Activated T-cell treated with anti-CD3 and anti-CD28 coated beads for 4 hours (primary cell): ENCODE results near the gene MRPL10.
A peak's percentile ranks its signal among the peaks of the same experiment; 100 is the strongest.
"Not testable (repeated sequence)": the region's sequence is repeated elsewhere in the genome, so short reads cannot be mapped to it uniquely, and the experiment has no call there.

Experiments used
- DNase-seq: peaks from one replicate; pipeline ENCODE4 v3.0.0-alpha.2; 2020

The MRPL10 gene

DNA sequence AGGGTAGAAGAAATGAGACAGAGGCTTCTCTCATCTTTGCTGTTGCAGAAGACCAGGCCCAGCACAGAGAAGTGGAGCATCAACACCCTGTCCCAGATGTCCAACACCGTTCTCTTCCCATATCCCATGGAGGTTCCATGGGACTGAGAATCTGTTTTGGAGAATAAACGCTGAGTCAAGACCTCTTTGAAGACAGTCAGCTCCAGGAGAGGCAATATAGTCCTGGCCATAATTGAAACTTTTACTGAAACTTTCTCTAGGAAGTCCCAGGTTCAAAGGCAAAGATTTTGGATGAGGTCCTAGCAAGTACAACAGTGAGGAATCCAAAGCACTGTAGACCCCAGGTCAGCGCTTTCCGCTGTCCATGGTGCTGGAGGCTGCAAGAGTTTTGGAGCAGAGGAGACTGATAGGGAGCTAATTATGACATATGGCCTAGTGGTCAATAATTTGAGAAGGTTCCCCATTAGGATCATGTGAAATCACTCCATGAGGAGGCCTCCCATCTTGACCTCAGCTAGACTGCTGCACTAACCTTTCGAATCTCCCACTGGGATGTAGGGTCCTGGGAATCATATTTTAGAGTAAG, 45.7 kb downstream of the MRPL10 start:
- no peak for DNase-seq

DNA sequence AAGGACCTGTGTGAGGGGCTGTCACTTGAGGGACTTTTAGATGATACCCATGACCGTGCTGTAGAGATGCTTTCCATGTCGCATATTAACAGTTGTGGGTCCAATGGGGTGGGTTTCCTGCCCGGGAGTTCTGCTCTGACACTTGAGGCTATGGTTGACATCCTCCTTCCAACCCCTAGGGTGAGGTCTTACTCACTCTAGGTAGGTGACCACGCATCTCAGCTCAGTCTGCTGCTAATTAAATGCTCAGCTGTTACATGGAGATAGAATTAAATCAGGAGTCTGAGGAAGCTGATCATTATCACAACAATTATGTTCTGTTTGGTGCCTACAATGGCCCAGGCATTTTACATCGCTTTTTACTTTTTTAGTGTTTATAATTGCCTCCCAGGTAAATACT, 49.9 kb downstream of the MRPL10 start:
- DNase-seq: no peak

DNA sequence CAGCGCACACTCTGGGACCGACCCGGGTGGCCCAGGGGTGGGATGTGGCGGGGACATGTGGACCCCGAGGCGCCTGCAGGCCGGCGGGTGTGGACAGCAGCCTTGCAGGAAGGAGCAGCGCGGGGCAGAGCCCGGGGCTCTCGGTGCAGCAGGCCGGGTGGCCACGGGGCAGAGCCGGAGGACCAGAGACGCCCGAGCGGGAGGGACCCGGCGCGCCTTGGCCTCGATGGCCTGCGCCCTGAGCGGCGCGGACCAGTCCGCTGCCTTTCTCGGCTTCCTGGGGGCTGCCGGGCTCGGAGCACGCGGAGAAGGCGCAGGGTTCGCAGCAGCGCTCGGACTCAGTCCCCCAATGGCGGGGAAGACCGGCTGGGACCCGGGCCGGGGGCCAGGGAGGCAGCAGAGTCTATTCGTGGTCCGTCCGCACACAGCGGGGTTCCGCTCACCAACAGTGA, 53.1 kb downstream of the MRPL10 start:
- no peak for DNase-seq

DNA sequence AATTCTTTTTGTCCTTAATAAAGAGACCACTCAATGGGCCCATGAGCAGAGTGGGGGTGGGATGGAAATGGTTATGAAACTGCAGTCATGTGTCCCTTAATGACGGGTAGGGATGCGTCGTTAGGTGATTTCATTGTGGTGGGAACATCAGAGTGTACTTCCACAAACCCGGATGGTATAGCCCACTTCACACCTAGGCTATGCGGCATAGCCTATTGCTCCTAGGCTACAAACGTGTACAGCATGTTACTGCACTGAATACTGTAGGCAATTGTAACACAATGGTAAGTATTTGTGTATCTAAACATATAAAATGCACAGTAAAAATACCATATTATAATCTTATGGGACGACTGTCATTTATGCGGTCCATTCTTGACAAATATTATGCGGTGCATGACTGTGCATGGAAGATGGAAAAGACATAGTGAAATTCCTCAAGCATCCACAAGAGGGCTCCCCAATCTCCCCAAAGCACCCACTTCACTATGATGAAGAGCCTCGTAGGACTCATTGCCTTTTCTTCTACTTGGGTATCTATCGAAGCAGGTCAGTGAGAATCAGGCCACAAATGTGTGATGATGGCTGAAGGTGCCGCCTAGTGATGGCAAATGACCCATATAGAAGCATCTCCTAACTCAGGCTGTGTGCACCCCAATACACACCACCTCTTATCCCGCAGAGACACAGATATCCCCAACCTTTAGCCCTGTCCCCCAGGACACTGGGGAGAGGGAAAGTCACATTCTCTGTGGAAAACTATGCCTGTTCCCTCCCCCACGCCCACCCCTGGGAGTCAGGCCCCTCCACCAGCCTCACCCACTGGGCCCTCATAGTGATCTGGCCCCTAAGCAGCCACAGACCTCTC, 54.8 kb downstream of the MRPL10 start:
- peak; percentile 23 for DNase-seq

DNA sequence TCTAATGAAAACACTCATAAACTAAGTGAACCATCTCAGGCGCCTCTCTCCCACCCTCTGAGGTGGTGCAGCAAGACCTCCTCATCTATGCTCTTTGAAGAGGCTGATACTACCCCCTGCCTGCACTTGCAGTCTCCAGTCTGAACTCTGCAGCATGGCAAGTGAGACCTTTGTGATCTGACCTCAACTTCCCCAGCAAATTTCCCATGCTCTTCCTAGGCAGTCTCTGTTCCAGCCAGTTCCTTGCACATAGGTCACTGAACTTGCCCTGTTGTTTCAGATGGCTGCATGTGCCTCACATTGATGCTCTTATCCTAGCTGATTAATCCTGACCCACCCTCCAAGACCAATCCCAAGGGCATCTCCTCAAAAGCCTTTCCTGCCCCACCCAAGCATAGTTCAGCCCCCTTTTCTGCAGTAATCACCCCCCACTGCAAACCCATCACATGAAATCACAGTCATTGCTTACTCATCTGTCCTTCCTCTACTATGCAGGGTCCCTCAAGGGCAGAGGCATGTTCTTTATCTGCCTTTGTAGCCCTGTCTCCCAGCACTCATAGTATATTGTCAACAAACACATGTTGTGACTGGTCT, 56.3 kb downstream of the MRPL10 start:
- DNase-seq: no peak

DNA sequence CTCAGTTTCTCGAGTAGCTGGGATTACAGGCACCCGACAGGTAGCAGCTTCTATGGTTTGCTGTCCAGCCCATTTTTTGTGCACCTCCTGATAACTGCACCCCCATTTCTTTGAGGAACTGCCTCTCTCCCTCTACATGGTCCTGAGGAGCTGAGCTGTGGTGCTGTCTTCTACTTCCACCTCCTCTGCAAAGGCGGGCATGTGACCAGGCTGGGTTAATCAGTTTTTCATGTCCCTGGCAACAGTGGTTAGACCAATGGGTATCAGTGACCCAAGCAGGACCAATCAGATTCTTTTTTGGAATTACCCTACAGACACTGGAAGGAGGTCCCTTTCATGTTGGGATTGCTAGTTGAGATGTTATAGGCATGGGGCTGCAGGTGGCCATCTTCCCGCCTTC, 57.0 kb downstream of the MRPL10 start:
- DNase-seq: no peak

DNA sequence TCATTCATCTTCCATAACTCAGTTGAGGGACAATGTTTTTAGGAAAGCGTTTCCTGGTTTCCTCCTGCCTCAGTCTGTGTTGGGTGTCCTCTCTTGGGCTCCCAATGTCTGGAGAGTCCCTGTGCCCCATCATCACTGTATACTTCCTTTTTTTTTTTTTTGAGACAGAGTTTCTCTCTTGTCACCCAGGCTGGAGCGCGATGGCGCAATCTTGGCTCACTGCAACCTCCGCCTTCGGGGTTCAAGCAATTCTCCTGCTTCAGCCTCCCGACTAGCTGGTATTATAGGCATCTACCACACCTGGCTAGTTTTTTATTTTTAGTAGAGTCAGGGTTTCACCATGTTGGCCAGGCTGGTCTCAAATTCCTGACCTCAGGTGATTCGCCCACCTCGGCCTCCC, 57.7 kb downstream of the MRPL10 start:
- not testable (repeated sequence) for DNase-seq
